RWPE1 (cell line): ENCODE data around the gene MRPL36.

ENCODE experiments used
- CTCF ChIA-PET: fragments of 350-600 bp; sonication (Branson Sonifier 250); formaldehyde crosslinking; extraction: SDS; loops from one replicate; lab custom pipeline; 2021; lab: Yijun Ruan, JAX
- POLR2A ChIA-PET: fragments of 400-600 bp; formaldehyde crosslinking; extraction: SDS; loops from one replicate; lab custom pipeline; 2020; ENCODE audit warnings: antibody characterized with exemption; ENCODE audit not compliant: low non-redundant PET; lab: Yijun Ruan, JAX
- DNase-seq: peaks from one replicate; pipeline ENCODE4 v3.0.0; 2012; ENCODE audit warnings: low spot score
- H3K27ac ChIP-seq: fragments of 450-650 bp; 2 replicates; pipeline ENCODE4 v1.5.1; 2017
- TF ChIP-seq, protein P1 (sequence below): fragments of 450-650 bp; conservative IDR thresholded peaks from 2 replicates; pipeline ENCODE4 v1.5.1; 2017; ENCODE audit warnings: low read depth, mild to moderate bottlenecking

MRPL36 gene

GRCh38 chr5:1836176-1836890 lies 36.7 kb upstream of the MRPL36 start:
- TF ChIP-seq, protein P1, sequence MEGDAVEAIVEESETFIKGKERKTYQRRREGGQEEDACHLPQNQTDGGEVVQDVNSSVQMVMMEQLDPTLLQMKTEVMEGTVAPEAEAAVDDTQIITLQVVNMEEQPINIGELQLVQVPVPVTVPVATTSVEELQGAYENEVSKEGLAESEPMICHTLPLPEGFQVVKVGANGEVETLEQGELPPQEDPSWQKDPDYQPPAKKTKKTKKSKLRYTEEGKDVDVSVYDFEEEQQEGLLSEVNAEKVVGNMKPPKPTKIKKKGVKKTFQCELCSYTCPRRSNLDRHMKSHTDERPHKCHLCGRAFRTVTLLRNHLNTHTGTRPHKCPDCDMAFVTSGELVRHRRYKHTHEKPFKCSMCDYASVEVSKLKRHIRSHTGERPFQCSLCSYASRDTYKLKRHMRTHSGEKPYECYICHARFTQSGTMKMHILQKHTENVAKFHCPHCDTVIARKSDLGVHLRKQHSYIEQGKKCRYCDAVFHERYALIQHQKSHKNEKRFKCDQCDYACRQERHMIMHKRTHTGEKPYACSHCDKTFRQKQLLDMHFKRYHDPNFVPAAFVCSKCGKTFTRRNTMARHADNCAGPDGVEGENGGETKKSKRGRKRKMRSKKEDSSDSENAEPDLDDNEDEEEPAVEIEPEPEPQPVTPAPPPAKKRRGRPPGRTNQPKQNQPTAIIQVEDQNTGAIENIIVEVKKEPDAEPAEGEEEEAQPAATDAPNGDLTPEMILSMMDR: no peak
- POLR2A ChIA-PET: no interaction called here
- no peak overlapping the region for H3K27ac ChIP-seq
- DNase-seq: no peak
- CTCF ChIA-PET: no interaction called here

DNA sequence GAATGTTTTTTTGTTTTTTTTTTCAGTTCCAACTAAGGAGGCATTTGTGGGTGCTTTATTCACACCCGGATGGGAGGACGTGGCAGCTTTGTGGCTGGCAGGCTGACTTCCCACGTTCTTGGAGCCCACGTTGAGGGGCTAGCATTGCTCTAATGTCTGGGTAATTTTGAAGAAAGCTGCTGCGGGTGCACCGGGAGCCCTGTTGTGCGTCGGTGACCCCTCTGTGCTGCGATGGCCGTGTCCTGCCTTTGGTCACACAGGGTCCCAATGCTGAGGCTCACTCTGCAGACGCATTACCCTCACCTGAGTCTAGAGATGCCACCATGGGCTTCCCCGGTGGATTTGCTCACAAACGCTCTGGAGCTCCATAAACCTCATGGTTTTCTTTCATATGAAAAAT lies 35.8 kb upstream of the MRPL36 start:
- ChIA-PET POLR2A (no interaction called here), CTCF (no interaction called here)
- H3K27ac ChIP-seq: no peak overlapping the region
- no peak for DNase-seq
- TF ChIP-seq, protein P1: no peak

DNA sequence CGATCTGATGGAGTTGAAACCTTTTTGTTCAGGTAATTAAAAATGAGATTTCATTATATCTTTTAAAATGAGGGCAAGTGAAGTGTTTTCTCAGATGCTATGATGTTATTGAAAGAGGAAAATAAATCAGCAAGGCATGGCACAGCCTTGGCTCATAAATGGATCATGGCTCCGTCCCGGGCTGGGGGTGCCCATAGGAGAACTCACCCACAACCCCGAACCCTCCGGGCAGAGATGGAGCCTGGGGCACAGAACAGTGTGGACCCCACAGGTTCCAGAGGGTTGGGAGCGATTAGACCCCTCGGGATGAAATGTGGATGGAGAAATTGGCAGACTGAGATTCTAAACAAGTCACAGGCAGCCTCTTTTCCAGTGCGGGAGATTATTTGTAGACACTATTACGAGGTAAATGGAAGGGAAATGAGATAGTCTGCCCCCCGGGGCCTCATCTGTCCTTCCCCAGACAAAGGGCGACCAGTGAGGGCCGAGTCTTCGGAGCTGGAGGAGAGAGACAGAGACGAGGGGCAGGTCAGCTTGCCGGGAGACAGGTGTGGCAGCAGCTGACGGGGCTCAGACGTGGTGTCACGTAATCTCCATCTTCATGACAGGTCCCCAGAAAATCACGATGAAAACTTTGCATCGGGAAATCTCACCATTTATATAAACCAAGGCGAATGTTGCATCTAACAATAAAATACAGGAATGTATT lies 35.2 kb upstream of the MRPL36 start:
- H3K27ac ChIP-seq: no peak overlapping the region

GRCh38 chr5:1834022-1834551 lies 34.5 kb upstream of the MRPL36 start:
- H3K27ac ChIP-seq: no peak overlapping the region
- POLR2A ChIA-PET: no interaction called here
- TF ChIP-seq, protein P1: no peak
- DNase-seq: no peak
- CTCF ChIA-PET: interaction anchor here (0.7 kb wide), 1 partner anchor 1234 kb away, joined by 3 read pairs; no protein-coding TSS in a partner anchor

More for the DNA sequence above, 35.2 kb upstream of the MRPL36 start:
- ChIA-PET POLR2A (no interaction called here), CTCF (interaction anchor here (0.7 kb wide), 1 partner anchor 1234 kb away, joined by 3 read pairs; no protein-coding TSS in a partner anchor)
- no peak for DNase-seq
- TF ChIP-seq, protein P1: no peak

- CTCF ChIA-PET: no interaction called here
- DNase-seq: no peak
- no peak overlapping the region for H3K27ac ChIP-seq
- POLR2A ChIA-PET: no interaction called here
- TF ChIP-seq, protein P1: no peak
Measured at GRCh38 chr5:1833264-1834021, 33.8 kb upstream of the MRPL36 start.
